Activated CD8-positive, alpha-beta memory T cell treated with anti-CD3 and anti-CD28 coated beads, Interleukin-2, amount 50 U/mL, for 24 hours (primary cell): Measurements from ENCODE around the gene PDXP.
"Not testable (repeated sequence)": the region's sequence is repeated elsewhere in the genome, so short reads cannot be mapped to it uniquely, and the experiment has no call there.

Experiments
- DNase-seq: peaks from one replicate; pipeline ENCODE4 v3.0.0-alpha.2; 2020; ENCODE audit errors: extremely low read depth

PDXP gene

DNA sequence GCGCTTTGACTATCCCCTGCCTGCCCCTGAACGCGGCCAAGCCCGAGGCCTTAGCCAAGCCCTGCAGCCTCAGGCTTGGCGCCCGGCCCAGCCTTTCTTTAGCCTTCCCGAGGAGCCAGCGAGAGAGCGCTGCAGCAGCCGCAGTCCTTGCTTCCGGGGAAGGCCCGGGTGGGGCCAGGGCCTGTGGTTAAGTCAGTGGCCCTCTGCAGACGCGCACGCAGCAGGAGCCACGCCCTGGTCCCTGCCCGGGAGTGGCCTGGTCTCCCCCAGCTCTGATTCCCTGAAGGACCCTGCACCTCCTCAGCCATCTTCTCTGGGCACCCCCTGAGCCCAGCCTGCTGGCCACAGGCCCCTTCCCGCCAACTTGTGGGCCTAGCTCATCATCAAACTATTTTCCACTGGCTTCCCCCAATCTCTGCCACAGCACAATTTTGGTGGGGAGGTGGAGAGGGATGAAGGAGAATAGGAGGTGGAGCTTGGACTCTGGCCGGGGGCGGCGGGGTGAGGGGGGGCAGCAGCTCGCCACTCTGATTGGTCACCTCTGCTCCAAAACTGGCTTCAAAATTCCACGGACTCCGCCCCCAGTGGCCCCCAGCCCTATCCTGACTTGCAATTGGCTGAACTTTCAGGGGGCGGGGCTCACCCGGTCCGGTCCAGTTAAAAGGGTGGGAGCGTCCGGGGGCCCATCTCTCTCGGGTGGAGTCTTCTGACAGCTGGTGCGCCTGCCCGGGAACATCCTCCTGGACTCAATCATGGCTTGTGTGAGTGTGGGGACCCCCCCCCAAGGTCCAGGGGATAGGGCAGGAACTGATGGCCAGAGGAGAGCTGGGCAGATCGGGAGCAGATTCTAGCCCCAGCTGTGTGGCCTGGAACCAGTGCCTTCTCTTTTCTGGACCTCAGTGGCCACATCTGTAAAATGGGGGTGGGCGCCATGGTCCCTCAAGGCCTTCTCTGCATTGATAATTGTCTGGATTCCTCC lies 16.7 kb downstream of the PDXP start, which contains the start of gene LGALS1:
Gene LGALS1, plus strand, starts transcription at position 686 of the 979 bp plus-strand sequence. Its CDS starts 67 bp downstream, at position 753.
- DNase-seq: no peak

DNA sequence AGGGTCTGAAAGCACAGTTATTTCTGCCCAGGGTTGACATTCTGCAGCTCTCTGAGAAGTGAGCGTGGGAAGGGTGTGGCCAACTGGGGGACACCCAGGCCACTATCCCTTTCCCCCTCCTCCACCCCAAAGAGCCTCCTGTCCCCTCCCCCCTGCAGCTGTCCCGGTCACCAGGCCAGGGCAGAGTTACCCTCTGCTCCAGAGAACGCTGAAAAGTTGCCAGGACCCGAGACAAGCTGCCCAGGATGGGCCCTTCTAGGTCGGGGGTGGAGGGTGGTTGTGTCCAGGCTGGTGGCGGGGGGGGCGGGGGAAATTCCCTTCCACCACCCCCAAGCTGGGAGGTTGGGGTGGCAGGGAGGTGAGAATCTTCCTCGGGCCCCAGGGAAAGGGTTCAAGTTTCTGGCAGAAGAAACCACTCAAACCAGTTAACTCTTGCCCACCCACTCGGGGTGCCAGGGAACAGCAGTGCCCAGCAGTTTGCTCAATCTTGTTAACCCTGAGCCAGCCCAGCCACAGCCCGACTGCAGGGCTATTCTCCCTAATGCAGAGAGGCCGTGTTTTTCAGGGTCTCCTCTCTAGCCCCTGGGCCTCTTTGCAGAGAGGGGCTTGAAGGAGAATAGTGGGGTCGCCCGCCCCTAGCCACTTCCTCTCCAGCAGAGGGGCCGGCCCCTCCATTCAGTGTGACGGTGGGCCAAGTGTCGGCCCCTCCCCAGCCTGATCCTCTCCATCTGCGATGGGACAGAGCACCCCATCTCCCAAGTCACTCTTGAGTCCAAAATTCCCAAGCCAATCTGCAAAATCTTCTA lies 17.6 kb downstream of the PDXP start:
- no peak for DNase-seq

DNA sequence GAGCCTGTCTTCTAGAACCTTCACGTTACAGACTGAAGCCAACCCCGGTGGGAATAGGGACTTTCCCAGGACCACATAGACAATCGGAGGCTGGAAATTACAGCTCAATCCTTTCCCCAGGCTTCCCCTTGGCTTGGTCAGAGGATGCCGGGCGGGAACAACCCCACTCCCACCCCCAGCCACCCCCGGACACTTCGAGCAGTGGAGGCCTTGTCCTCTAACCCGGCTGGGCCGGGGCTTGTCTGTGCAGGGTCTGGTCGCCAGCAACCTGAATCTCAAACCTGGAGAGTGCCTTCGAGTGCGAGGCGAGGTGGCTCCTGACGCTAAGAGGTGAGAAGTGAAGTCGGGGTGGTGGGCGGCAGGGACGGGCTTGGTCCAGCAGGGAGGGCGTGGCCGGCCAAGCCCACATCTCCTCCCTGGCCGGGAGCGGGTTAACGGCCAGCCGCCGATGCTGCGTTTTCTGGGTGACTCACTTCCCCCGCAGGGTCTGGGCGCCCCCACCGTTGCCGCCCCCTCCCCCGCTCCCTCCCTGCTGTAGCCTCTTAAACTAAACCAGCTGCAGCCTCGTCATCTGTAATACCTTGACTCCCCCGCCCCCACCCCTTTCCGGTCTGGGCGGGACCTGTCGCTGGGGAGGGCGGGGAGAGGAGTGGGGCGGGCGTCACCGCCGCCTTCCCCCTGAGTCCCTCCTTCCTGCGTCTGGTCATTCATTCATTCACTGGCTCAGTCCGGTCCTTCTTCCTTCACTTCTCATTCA lies 18.4 kb downstream of the PDXP start:
- peak; percentile 79 for DNase-seq

DNA sequence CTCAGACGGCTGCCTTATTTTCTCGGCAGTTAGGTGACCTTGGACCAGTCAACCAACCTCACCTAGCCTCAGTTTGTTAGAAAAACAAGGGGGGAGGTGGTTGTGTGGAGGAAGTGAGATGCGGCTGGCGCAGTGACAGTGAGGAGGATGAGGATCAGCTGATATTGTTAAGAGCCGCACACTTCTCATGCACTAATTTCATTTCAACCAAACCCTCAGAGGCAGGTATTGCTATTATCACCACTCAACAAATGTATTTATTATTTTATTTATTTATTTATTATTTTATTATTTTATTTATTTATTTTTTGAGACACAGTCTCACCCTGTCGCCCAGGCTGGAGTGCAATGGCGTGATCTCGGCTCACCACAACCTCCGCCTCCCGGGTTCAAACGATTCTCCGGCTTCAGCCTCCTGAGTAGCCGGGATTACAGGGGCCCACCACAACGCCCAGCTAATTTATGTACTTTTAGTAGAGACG lies 19.0 kb downstream of the PDXP start:
- DNase-seq: no peak

DNA sequence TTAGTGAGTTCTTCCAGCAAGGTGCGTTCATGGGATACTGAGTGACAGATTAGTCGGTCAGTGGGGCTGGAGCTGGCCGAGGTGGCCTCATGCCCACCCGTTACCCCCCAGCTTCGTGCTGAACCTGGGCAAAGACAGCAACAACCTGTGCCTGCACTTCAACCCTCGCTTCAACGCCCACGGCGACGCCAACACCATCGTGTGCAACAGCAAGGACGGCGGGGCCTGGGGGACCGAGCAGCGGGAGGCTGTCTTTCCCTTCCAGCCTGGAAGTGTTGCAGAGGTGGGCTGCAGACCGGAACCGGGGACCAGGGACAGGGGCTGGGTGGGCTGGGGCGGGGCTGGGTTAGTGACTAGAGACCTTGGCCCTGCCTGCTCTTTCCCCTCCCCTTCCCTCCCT lies 19.8 kb downstream of the PDXP start:
- DNase-seq: no peak

DNA sequence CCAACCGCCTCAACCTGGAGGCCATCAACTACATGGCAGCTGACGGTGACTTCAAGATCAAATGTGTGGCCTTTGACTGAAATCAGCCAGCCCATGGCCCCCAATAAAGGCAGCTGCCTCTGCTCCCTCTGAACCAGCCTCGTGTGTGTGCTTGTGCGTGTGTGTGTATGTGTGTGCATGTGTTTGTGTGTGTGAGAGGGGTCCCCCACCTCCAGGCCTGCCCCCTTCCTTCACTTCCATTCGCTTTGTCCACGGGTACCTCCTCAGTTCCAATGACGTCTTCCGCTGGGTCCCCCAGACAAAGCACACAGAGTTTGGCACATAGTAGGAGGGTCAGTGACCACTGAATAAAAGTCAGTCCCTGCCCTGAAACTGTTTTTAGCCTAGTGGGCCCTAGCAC lies 21.1 kb downstream of the PDXP start:
- DNase-seq: no peak

DNA sequence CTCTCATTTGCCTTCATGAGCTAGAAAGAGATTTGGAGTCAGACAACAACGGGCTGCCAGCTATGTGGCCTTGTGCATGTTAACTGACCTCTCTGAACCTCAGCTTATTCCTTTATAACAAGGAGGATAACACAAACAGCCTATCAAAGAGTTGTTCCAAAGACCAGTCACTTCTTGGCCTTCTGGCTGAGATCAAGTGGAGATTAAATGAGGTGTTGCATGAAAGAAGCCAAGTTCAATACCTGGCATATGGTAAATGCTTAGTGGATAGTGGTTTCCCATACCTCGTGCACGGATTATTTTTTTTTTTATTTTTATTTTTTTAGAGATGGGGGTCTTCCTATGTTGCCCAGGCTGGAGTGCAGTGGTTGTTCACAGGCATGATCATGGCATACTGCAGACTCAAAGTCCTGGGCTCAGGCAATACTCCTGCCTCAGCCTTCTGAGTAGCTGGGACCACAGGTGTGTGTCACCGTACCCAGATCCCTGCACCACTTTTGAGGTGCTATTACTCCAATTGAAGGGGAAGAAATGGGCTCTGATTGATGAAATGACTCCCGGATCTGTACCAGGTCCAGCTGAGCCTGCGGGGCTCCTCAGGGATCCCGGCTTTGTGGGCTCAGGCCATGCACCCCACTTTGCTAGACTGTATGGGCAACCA lies 21.8 kb downstream of the PDXP start:
- DNase-seq: no peak

DNA sequence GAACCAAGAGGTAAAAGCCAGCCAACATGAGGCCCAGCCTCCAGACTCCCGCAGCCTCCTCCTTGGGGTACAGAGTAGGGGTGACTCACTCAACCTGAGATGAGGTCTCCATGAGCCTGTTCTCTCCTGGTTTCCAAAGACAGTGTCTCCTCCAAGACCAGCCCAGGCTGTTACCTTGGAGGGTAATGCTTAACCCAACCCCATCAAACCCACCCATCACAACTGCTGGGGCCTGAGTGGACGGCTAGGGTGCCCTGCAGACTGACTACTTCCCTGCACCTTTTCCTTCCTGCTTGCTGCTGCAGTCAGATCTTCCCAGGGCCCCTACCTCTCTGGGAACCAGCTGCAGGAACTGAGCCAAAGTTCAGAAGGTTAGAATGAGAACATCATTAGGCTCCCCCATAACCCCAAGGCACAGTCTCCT lies 22.5 kb downstream of the PDXP start:
- no peak for DNase-seq

DNA sequence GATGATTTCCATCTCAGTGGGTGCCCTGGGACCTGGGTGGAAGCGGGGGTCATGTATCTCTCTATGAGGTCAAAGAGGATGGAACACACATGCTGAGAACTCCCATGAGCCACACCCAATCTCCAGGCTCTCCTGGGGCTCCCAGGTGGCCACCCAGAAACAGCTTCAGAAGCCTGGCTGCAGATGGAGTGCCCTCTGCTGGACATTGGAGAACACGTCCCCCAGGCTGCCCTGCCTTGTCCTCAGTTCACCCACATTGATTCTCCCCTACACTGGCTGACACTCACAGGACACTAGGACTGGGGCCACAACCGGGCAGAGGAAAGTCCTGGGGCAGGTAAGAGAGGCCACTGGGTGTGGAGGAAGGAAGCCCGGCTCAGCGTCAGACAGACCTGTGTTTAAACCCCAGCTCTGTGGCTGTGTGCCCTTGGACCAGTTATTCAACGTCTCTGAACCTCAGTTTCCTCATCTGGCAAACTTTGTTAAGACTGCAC lies 23.1 kb downstream of the PDXP start:
- DNase-seq: no peak

DNA sequence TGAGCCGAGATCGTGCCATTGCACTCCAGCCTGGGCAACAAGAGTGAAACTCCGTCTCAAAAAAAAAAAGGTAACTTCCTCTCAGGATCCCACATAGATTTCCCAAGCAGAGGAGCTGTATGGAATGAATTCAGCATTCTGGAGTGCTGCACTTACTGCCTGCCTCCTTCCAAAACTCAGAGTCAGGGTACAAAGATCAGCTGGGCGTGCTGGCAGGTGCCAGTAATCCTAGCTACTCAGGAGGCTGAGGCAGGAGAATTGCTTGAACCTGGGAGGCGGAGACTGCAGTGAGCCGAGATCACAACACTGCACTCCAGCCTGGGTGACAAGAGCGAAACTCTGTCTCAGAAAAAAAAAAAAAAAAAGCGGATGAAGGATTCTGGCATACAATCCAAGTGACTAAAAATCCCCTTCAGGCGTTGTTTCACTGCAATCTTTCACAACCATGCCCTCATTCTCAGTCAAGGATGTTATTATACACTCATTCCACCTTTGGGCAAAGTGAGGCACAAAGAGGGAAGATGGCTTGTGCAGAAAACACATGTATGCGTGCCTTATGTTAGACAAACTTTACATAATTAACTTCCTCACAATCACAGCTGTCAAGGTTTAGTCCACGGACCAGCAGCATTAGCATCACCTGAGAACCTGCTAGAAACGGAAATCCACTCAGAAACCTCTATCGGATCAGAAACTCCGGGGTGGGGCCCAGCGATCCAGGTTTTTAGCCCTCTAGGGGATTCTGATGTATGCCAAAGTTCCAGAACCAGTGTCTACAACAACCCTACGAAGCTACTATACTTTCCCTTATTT lies 26.5 kb downstream of the PDXP start:
- DNase-seq: no peak

DNA sequence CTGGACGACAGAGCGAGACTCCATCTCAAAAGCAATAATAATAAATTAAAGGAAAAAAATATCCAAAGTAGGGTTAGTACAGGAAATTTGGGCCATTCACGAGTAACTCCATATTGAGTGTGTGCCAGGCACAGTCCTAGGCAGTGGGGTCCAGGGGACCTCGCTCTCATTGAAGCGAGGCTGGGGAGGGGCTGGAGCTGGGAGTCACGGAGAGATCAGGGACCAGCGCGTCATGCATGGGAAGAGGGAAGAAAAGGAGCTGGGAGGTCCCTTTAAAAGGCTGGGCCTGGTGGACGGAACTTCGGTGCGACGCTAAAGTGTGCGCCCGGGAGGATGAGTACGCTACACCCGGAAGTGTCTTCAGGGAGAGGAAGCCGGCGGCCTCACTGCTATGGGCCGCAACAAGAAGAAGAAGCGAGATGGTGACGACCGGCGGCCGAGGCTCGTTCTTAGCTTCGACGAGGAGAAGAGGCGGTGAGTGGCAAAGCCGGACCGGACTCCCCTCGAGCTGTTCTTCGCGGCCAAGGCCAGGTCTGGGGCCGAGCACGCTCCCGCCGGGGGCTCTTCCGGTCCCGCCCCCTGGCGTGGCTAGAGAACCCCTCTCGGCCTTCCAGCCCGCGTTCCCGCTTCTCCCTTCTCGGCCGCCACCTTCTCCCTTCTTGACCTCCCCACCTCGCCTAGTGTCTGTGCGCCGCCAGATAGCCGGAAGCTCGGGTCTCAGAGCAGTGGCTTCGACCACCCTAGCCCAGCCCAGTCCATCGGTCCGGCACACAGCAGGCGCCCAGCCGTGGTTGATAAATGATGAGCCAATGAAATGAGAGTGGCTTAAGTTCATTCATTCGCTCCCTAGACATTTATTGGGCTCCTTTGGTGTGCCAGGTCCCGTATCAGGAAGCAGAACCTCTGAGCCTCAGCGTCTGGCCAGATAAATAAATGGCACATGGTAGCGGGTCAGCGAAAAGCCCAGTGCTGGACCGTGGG lies 27.8 kb downstream of the PDXP start, which contains the start of gene NOL12:
Gene NOL12, plus strand, starts transcription at position 342 of the 981 bp plus-strand sequence. Its CDS starts 50 bp downstream, at position 392.
- no peak for DNase-seq

DNA sequence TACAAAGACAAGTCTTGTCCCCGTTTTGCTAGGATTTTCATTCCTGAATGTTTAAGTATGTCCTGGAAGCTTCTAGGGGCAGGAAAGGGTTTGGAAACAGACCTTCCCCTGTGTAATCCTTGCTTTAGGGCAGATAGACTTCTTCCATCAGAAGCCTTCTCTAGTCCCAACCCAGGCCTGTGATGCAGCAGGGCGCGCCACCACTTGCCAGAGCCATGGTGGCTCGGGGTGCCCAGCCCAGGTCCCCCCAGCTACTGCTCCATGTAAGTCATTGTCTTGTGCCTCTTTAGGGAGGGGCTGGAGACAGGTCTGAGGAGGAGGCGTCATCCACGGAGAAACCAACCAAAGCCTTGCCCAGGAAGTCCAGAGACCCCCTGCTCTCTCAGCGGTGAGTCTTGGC lies 31.9 kb downstream of the PDXP start:
- DNase-seq: no peak

DNA sequence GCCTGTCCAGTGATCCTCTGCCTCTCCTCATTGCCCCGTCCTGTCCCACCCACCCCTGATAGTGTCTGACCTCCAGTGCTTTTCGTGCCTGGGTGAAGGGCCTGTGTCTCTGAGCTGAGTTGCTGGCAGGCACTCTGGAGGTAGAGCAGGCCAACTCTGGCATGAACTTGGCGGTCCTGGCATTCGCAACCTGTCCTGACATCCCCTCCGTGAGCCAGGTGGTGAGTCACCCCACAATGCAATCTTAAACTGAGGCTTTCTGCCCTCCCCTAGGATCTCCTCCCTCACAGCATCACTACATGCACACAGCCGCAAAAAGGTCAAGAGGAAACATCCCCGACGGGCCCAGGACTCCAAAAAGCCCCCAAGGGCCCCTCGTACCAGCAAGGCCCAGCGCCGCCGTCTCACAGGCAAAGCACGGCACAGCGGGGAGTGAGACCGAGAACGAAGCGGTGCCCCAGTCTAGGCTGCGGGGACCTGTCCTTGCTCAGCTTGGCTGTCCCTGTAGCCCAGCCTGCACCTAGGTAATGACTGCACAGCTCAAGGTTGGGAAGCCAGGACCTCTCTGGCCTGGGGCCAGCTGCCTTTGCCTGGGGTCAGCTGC lies 32.5 kb downstream of the PDXP start:
- no peak for DNase-seq

DNA sequence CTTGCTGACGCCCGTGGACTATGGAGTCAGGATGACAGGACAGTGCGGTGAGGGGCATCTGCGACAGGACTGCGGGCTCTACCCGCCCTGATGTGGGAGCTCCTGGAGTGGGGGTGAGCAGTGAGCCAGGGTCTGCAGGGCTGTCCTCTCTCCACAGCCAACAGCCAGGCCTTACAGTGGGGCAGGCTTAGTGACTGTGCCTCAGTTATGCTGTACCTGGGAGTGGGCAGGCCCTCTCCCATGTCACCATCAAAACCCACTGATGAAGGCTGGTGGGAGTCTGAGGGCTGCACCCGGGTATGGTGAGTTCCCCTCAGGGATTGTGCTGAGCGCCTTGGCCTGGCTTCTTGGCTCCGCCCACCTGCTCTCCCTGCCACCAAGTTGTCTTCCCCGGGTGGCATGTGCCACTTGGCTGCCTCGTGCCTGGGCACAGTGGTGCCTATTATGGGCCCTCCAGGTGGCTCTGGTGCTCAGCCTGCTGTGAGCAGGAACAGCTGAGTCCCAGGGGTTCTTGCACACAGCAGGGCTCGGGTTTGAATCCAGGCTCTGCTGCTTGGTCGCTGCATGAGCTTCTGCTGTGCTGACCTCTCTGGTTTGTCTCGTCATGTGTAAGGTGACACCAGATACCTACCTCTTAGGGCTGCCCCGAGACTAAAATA lies 34.2 kb downstream of the PDXP start:
- no peak for DNase-seq

DNA sequence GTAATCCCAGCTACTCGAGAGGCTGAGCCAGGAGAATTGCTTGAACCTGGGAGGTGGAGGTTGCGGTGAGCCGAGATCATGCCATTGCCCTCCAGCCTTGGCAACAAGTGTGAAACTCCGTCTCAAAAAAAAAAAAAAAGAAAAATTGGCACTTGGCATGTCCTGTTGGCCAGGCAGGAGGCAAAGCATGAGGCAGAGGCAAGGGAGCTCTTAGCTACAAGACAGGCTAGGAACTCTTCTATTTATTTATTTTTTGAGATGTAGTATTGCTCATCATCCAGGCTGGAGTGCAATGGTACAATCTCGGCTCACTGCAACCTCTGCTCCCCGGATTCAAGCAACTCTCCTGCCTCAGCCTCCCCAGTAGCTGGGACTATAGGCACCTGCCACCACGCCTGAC lies 35.6 kb downstream of the PDXP start:
- DNase-seq: not testable (repeated sequence)

DNA sequence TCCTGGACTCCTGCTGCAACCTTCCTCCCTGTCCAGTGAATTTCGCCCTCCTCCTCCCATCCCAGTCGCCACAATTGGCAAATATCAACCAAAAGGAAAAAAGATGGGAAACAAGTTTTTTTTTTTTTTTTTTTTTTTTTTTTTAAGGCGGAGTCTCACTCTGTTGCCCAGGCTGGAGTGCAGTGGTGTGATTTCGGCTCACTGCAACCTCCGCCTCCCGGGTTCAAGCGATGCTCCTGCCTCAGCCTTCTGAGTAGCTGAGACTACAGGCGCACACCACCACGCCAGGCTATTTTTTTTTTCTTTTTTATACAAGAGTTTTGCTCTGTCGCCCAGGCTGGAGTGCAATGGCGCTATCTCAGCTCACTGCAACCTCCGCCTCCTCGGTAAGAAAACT lies 37.7 kb downstream of the PDXP start:
- DNase-seq: not testable (repeated sequence)

DNA sequence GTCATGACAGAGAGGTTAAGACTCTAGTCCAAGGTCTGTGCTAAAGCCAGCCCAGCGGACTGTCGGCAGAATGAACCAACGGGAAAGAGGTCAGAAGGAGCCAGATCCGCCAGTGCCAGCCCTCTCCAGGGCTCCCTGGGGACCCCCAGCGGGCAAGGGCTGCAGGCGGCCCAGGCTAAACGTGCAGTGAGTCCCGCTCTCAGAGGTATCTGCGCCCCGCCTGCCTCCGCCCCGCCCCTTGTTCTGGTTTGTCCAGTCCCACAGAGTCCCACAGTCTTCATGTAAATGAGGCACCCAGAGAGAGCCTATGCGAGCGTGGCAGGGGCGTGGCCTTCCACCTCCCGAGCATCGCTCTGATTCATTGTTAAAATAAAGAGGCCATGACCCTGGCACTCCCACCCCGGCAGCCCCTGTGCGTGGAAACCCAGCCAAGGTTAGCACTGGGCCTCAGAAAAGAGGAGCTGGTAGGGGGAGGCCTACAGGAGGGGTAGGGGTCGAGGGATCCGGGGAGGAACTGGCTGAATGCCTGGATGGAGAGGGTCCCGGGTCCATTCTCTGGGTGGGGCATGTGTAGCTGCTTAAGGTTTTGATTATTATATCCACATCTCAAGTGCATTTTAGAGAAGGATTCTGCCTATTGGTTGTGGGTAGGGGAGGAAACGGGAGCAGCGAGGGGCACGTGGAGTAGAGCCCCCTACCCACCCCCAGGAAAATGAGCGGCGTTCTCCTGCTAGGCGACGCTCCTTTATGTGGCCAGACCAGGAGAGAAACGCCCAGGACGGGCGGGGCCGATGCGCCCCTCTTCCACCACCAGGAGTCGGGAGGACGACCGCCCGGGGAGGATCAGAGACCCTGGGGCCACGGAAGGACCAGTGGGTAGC lies 38.4 kb downstream of the PDXP start, which contains the start of gene TRIOBP:
Gene TRIOBP, plus strand, starts transcription at position 392 of the 881 bp plus-strand sequence. CDS start 4,318 bp downstream, outside the sequence.
- peak; percentile 70 for DNase-seq
